ENCODE measurements around the gene LAMA3.

GRCh38 chr18:23824669-23825068 is 135.4 kb downstream of the LAMA3 start:
- TF ChIP-seq CTCF (IDR thresholded peaks at IDR 0.05; ENCODE audit: low read depth, low read length, missing input control) (no peak), SP1 (IDR thresholded peaks at IDR 0.05) (no peak), GABPA (IDR thresholded peaks at IDR 0.05 in 1 of 2, conservative IDR thresholded peaks at IDR 0.05 in 1 of 2) (no peak), FOXA1 (IDR thresholded peaks at IDR 0.05) (no peak), MAX (IDR thresholded peaks at IDR 0.05) (no peak), HNF4A (conservative IDR thresholded peaks at IDR 0.05) (no peak), RXRA (IDR thresholded peaks at IDR 0.05) (no peak)
